ENCODE measurements around the gene ZNF75A. TPM values are rescaled to one million over a fixed set of nuclear protein-coding genes. Genes with fewer than 3 reads are reported as not detected.

Gene ZNF75A
- total and polyA plus RNA-seq, 2 experiments from 2014 or later: 29.6 to 36.9 TPM

DNA sequence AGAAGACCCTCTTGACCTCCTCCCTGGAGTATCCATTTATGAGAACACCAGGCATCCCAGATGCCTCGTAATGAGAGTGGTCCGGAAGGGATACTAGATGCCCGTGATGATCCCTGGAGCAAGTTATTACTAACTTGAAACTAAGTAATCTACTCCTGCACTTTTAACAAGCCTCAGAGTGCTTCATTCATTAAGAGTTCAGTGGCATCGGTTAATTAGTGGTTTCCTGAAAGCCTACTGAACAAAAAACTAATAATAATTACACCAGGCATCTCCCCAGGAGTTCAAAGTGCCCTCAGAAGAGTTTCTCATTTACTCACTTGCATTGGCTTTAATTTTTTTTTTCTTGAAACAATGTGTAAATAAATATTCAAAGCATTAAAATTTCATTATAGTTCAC lies 22.2 kb downstream of the ZNF75A start:
- no peak overlapping the region for H3K27ac Mint-ChIP-seq
- Histone ChIP-seq H3K36me3 (ENCODE audit: insufficient read depth) (no peaks in the 10 kb centered on the region), H3K9me2 (ENCODE audit: insufficient read depth) (no peaks in the 10 kb centered on the region), H3K79me2 (replicated peaks; ENCODE audit: insufficient read depth) (no peaks in the 10 kb centered on the region), H2AFZ (no peak overlapping the region), H3K27me3 (ENCODE audit: insufficient read depth) (no peaks in the 10 kb centered on the region), H3K4me1 (ENCODE audit: insufficient read depth) (no peaks in the 10 kb centered on the region), H3K4me2 (no peak overlapping the region), H3F3A (replicated peaks; ENCODE audit: low read depth) (no peaks in the 10 kb centered on the region), H3K27ac (ENCODE audit: low read depth) (no peak overlapping the region), H4K20me1 (replicated peaks; ENCODE audit: insufficient read depth) (no peaks in the 10 kb centered on the region), H3K4me3 (no peak overlapping the region)
- no peaks in the 10 kb centered on the region for H3K27me3 Mint-ChIP-seq (ENCODE audit: insufficient read depth, low read depth, poor library complexity)
- no peak for ATAC-seq
- H3K4me3 Mint-ChIP-seq: no peak overlapping the region
- peaks cover 62% of the 10 kb centered on the region for H3K9me3 Mint-ChIP-seq
- no peak for DNase-seq (ENCODE audit: low spot score)
- TF ChIP-seq, protein P1, sequence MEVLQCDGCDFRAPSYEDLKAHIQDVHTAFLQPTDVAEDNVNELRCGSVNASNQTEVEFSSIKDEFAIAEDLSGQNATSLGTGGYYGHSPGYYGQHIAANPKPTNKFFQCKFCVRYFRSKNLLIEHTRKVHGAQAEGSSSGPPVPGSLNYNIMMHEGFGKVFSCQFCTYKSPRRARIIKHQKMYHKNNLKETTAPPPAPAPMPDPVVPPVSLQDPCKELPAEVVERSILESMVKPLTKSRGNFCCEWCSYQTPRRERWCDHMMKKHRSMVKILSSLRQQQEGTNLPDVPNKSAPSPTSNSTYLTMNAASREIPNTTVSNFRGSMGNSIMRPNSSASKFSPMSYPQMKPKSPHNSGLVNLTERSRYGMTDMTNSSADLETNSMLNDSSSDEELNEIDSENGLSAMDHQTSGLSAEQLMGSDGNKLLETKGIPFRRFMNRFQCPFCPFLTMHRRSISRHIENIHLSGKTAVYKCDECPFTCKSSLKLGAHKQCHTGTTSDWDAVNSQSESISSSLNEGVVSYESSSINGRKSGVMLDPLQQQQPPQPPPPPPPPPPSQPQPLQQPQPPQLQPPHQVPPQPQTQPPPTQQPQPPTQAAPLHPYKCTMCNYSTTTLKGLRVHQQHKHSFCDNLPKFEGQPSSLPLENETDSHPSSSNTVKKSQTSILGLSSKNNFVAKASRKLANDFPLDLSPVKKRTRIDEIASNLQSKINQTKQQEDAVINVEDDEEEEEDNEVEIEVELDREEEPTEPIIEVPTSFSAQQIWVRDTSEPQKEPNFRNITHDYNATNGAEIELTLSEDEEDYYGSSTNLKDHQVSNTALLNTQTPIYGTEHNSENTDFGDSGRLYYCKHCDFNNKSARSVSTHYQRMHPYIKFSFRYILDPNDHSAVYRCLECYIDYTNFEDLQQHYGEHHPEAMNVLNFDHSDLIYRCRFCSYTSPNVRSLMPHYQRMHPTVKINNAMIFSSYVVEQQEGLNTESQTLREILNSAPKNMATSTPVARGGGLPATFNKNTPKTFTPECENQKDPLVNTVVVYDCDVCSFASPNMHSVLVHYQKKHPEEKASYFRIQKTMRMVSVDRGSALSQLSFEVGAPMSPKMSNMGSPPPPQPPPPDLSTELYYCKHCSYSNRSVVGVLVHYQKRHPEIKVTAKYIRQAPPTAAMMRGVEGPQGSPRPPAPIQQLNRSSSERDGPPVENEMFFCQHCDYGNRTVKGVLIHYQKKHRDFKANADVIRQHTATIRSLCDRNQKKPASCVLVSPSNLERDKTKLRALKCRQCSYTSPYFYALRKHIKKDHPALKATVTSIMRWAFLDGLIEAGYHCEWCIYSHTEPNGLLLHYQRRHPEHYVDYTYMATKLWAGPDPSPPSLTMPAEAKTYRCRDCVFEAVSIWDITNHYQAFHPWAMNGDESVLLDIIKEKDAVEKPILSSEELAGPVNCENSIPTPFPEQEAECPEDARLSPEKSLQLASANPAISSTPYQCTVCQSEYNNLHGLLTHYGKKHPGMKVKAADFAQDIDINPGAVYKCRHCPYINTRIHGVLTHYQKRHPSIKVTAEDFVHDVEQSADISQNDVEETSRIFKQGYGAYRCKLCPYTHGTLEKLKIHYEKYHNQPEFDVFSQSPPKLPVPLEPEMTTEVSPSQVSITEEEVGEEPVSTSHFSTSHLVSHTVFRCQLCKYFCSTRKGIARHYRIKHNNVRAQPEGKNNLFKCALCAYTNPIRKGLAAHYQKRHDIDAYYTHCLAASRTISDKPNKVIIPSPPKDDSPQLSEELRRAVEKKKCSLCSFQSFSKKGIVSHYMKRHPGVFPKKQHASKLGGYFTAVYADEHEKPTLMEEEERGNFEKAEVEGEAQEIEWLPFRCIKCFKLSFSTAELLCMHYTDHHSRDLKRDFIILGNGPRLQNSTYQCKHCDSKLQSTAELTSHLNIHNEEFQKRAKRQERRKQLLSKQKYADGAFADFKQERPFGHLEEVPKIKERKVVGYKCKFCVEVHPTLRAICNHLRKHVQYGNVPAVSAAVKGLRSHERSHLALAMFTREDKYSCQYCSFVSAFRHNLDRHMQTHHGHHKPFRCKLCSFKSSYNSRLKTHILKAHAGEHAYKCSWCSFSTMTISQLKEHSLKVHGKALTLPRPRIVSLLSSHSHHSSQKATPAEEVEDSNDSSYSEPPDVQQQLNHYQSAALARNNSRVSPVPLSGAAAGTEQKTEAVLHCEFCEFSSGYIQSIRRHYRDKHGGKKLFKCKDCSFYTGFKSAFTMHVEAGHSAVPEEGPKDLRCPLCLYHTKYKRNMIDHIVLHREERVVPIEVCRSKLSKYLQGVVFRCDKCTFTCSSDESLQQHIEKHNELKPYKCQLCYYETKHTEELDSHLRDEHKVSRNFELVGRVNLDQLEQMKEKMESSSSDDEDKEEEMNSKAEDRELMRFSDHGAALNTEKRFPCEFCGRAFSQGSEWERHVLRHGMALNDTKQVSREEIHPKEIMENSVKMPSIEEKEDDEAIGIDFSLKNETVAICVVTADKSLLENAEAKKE (CRISPR knock-in tag; IDR thresholded peaks at IDR 0.05): no peak
- TF ChIP-seq STAT1 (IDR thresholded peaks at IDR 0.05; ENCODE audit: unreplicated experiment): no peak
- no peak for TF ChIP-seq ZNF331 (CRISPR knock-in tag; IDR thresholded peaks at IDR 0.05; ENCODE audit: low read depth)
- TF ChIP-seq, protein P2, sequence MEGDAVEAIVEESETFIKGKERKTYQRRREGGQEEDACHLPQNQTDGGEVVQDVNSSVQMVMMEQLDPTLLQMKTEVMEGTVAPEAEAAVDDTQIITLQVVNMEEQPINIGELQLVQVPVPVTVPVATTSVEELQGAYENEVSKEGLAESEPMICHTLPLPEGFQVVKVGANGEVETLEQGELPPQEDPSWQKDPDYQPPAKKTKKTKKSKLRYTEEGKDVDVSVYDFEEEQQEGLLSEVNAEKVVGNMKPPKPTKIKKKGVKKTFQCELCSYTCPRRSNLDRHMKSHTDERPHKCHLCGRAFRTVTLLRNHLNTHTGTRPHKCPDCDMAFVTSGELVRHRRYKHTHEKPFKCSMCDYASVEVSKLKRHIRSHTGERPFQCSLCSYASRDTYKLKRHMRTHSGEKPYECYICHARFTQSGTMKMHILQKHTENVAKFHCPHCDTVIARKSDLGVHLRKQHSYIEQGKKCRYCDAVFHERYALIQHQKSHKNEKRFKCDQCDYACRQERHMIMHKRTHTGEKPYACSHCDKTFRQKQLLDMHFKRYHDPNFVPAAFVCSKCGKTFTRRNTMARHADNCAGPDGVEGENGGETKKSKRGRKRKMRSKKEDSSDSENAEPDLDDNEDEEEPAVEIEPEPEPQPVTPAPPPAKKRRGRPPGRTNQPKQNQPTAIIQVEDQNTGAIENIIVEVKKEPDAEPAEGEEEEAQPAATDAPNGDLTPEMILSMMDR (conservative IDR thresholded peaks at IDR 0.05; ENCODE audit: low read depth in 2 of 2): no peak
- TF ChIP-seq, protein P3, sequence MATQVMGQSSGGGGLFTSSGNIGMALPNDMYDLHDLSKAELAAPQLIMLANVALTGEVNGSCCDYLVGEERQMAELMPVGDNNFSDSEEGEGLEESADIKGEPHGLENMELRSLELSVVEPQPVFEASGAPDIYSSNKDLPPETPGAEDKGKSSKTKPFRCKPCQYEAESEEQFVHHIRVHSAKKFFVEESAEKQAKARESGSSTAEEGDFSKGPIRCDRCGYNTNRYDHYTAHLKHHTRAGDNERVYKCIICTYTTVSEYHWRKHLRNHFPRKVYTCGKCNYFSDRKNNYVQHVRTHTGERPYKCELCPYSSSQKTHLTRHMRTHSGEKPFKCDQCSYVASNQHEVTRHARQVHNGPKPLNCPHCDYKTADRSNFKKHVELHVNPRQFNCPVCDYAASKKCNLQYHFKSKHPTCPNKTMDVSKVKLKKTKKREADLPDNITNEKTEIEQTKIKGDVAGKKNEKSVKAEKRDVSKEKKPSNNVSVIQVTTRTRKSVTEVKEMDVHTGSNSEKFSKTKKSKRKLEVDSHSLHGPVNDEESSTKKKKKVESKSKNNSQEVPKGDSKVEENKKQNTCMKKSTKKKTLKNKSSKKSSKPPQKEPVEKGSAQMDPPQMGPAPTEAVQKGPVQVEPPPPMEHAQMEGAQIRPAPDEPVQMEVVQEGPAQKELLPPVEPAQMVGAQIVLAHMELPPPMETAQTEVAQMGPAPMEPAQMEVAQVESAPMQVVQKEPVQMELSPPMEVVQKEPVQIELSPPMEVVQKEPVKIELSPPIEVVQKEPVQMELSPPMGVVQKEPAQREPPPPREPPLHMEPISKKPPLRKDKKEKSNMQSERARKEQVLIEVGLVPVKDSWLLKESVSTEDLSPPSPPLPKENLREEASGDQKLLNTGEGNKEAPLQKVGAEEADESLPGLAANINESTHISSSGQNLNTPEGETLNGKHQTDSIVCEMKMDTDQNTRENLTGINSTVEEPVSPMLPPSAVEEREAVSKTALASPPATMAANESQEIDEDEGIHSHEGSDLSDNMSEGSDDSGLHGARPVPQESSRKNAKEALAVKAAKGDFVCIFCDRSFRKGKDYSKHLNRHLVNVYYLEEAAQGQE (IDR thresholded peaks at IDR 0.05; ENCODE audit: unreplicated experiment): no peak
- no peak for TF ChIP-seq ZNF114 (CRISPR knock-in tag; IDR thresholded peaks at IDR 0.05)
- TF ChIP-seq EZH2phosphoT487 (IDR thresholded peaks at IDR 0.05; ENCODE audit: unreplicated experiment): no peak
- TF ChIP-seq POLR2AphosphoS5 (IDR thresholded peaks at IDR 0.05; ENCODE audit: low read depth): no peak
- TF ChIP-seq, protein P4, sequence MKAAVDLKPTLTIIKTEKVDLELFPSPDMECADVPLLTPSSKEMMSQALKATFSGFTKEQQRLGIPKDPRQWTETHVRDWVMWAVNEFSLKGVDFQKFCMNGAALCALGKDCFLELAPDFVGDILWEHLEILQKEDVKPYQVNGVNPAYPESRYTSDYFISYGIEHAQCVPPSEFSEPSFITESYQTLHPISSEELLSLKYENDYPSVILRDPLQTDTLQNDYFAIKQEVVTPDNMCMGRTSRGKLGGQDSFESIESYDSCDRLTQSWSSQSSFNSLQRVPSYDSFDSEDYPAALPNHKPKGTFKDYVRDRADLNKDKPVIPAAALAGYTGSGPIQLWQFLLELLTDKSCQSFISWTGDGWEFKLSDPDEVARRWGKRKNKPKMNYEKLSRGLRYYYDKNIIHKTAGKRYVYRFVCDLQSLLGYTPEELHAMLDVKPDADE (IDR thresholded peaks at IDR 0.05): no peak
- TF ChIP-seq CREB1 (CRISPR knock-in tag; IDR thresholded peaks at IDR 0.05; ENCODE audit: low read depth): no peak
- no peak for TF ChIP-seq JUNB (IDR thresholded peaks at IDR 0.05; ENCODE audit: unreplicated experiment)
- no peak for TF ChIP-seq EZH2 (IDR thresholded peaks at IDR 0.05; ENCODE audit: low read depth, unreplicated experiment)
- no peaks in the 10 kb centered on the region; the same call in 2 of the 3 replicates for H3K36me3 Mint-ChIP-seq (ENCODE audit: low read depth)
- H3K4me1 Mint-ChIP-seq: no peaks in the 10 kb centered on the region
